ENCODE data around the gene BACE1-AS.
"Not testable (repeated sequence)": the region's sequence is repeated elsewhere in the genome, so short reads cannot be mapped to it uniquely, and the experiment has no call there.

The BACE1-AS gene

DNA sequence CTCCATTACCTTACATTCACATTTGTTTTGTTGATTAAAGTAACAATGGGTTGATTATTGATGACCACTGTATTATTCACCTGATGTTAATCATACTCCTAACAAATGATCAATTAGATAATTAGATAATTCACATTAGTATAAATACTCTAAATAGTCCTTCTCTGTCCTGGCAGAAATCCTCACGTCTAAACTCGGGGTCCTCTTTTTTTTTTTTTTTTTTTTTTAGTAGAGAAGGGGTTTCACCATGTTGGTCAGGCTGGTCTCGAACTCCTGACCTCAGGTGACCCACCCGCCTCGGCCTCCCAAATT lies 36.1 kb downstream of the BACE1-AS start:
- DNase-seq (ENCODE audit: low read depth): not testable (repeated sequence)

DNA sequence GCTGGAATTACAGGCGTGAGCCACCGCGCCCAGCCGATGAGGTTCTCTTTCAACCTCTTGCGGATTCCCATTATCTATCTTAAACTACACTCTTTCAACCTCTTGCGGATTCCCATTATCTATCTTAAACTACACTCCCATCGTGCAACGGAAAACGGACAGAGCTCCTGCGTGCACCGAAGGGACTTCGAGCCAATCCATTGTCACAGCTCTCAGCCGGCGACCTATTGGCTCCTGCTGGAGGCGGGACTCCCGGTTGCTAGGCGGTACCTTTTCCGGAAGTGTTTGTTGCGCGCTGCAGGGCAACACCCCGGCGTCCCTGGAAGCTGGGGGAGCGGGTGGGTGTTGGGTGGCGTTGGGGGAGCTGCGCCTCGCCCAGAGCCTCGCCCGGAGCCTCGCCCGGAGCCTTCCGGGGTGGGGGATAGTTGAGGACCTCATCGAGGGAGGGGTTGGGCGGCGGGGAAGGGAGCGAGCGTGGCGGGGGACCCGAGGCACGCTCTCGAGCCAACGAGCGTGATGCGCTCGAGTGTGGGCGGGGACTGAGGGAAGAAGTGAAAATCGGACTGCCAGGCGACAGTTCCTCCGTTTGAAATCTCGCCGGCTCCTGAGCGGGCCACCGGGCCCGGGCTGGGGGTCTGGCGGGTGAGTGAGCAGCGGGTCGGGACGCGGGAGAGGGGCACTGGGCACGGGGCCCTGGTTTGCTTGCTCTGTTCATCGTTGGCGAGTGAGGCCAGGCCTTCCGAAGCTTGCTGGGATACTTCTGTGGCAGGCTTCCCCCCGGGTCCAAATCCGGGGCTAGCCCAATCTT lies 36.6 kb downstream of the BACE1-AS start, which contains the start of gene CEP164:
TSS of gene CEP164 (plus strand) at position 288 of the 808 bp plus-strand sequence. CDS start 10,733 bp downstream, outside the sequence.
- peak; percentile 84 for DNase-seq (ENCODE audit: low read depth)

DNA sequence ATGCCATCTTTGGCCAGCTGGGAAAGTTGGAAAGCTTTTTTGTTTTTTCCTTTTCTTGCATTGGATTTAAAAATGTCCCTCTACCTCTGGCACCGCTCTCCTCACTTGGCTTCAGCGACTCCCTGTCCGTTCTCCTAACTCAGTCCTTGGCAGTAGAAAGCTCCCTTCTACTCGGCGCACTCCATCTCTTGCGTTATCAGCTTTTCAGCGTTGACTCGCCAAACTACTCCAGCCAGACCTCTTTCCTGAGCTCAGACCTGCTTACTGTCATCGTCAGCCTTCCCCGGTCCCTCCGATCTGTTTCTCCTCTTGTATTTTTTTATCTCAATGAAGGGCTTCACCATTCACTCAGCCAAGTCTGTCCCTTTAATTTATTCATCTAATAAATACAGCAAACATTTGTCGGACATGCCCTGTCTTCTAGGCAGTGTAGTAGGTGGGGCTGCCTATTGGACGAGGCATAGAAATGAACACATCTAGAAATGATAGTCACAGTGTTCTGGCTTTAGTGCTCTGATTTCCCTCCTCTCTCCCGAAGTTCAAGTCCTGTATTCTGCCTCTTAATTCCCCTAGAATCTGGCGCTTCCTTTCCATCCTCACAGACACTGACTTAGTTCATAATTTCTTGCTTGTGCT lies 37.3 kb downstream of the BACE1-AS start:
- DNase-seq (ENCODE audit: low read depth): no peak

DNA sequence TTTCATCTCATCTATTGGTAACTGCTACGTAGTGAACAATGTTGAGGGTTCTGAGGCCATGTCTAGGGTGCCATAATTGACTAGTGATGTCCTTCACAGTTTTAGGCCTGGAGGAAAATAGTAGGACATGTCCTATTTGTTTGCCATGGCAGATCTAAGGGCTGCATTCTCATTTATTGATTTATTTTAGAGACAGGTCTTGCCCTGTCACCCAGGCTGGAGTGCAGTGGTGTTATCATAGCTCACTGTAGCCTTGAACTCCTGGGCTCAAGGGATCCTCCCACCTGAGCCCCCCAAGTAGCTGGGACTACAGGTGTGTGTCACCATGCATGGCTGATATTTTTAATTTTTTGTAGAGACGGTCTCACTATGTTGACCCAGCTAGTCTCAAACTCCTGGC lies 41.7 kb downstream of the BACE1-AS start:
- DNase-seq (ENCODE audit: low read depth): no peak

DNA sequence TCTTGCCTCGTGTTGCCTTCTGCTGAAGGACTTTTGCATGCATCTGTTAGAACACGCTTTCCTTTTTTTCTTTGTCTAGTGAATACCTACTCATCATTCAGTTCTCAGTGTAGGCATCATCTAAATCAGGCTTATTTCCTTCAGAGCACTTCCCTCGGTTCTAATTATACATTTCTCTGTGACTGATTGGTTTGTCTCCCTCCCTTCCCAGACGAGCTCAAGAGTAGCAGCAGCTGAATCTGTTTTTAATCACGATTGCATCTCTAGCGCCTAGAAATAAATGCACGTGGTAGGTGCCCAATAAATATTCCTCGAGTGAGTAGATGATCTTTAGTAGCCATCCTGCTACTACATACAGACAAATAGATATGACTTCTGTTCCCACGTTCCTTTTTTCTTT lies 42.8 kb downstream of the BACE1-AS start:
- DNase-seq (ENCODE audit: low read depth): no peak

DNA sequence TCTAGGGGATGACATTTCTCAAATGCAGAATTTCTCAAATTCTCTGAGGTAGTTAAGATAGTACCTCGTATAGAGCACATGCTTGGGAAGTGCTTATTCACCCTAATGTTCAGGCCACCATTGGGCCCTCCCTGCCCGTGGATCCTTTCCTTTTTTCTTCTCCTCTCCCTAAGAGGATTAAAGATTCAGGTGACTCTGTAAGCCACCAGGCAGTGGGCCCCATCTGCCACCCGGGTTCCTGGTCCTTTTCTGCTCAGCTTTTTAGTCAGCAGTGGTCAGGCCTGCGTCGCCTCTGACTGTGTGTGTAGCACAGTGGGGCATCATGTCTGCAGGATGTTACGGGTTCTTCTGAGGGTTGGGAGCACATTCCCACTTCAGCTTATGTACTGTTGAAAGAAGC lies 43.8 kb downstream of the BACE1-AS start:
- DNase-seq (ENCODE audit: low read depth): no peak

DNA sequence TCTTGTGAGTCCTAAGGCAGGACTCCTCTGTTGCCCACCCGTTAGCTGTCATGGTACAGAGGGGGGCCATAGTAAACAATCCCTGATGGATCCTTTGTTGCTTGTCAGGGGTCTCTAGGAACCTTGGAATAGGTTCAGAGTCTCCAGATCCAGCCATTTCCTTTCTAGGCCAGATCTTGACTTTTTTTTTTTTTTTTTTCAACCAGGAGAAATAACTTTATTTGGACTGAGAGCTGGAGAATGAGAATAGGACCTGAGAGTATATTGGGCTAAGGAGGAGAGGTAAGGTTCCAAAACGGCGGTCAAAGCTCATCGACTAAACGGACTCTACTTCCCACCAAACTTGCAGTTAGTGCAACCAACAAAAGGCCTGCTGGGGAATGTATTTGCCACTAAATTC lies 44.3 kb downstream of the BACE1-AS start:
- no peak for DNase-seq (ENCODE audit: low read depth)

DNA sequence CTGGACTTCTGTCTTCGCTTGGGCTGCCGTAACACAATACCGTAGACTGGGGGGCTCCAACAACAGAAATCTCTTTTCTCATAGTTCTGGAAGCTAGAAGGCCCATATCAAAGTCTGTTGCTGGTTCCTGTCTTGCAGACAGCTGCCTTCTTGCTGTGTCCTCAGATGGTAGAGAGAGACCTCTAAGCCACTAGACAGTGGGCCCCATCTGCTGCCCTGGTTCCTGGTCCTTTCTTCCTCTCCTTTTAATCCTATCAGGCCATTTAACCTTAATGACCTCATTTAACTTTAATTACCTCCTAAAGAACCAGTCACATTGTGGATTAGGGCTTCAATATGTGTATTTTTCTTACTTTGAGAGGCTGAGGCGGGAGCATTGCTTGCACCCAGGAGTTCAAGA lies 45.9 kb downstream of the BACE1-AS start:
- no peak for DNase-seq (ENCODE audit: low read depth)
